ENCODE results near the gene SDK1. TPM values are rescaled to one million over a fixed set of nuclear protein-coding genes. Genes with fewer than 3 reads are reported as not detected.

SDK1 gene
- total RNA-seq, 3 donors from 2014 or later (not counting 1 experiment from before 2014, with no cell fraction given): 0.05 to 0.11 TPM; not detected in 1

DNA sequence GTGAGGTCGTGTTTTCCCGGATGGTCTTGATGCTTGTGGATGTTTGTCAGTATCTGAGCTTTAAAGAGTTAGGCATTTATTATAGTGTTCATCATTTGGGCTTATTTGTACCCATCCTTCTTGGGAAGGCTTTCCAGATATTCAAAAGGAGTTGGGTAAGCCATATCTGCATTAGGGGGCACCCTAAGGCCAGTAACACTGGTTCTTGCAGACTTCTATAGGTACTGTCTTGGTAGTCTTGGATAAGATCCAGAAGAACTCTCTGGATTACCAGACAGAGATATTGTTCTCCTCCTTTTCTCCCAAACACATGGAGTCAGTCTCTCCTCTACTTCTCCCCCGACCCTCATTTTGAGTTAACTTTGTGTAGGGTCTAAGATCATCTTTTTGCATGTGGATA is 92.8 kb downstream of the SDK1 start:
- Histone ChIP-seq H3K27ac (ENCODE audit: low read length) (no peak overlapping the region), H3K36me3 (ENCODE audit: control insufficient read depth, insufficient read depth, low read length) (no peaks in the 10 kb centered on the region), H3K4me1 (ENCODE audit: control insufficient read depth, insufficient read depth, low read length) (no peaks in the 10 kb centered on the region), H3K27me3 (ENCODE audit: control insufficient read depth, insufficient read depth, low read length) (no peaks in the 10 kb centered on the region), H3K4me3 (ENCODE audit: low read length) (no peak overlapping the region), H3K9me3 (ENCODE audit: control insufficient read depth, insufficient read depth, low read length) (no peaks in the 10 kb centered on the region)
- Mint-ChIP-seq H3K36me3 (peaks cover 10% of the 10 kb centered on the region), H3K9me3 (peaks cover 0 to 11% of the 10 kb centered on the region in 2 donors), H3K27me3 (ENCODE audit: low read depth in 2 of 2) (peaks cover 20 to 59% of the 10 kb centered on the region in 2 donors), H3K27ac (no peak overlapping the region), H3K4me1 (no peaks in the 10 kb centered on the region), H3K4me3 (no peak overlapping the region)
- intact Hi-C loops (cut with micrococcal nuclease): no loop called here
- WGBS (ENCODE audit: insufficient coverage): 92% methylated on average over 2 of the region's 3 CpGs
- DNase-seq: peak in 1 of 2 donors; percentile 9
- no peak for ATAC-seq
- TF ChIP-seq, protein P1, sequence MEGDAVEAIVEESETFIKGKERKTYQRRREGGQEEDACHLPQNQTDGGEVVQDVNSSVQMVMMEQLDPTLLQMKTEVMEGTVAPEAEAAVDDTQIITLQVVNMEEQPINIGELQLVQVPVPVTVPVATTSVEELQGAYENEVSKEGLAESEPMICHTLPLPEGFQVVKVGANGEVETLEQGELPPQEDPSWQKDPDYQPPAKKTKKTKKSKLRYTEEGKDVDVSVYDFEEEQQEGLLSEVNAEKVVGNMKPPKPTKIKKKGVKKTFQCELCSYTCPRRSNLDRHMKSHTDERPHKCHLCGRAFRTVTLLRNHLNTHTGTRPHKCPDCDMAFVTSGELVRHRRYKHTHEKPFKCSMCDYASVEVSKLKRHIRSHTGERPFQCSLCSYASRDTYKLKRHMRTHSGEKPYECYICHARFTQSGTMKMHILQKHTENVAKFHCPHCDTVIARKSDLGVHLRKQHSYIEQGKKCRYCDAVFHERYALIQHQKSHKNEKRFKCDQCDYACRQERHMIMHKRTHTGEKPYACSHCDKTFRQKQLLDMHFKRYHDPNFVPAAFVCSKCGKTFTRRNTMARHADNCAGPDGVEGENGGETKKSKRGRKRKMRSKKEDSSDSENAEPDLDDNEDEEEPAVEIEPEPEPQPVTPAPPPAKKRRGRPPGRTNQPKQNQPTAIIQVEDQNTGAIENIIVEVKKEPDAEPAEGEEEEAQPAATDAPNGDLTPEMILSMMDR (IDR thresholded peaks at IDR 0.05): no peak

DNA sequence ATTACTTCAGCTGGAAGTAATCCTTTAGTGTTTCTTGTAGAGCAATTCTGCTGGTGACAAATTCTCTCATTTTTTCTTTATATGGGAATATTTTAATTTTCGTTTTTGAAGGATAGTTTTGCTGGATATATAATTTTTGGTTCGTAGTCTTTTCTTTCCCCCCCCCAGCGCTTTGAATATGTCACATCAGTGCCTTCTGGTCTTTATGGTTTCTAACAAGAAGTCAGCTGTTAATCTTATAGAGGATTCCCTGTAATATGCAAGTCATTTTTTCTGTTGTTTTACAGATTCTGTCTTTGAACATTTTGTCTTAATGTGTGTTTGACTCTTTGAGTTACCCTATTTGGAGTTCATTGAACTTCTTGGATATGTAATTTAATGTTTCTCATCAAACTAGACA is 96.3 kb downstream of the SDK1 start:
- Histone ChIP-seq H3K27me3 (ENCODE audit: control insufficient read depth, insufficient read depth, low read length) (no peaks in the 10 kb centered on the region), H3K4me3 (ENCODE audit: low read length) (no peak overlapping the region), H3K9me3 (ENCODE audit: control insufficient read depth, insufficient read depth, low read length) (no peaks in the 10 kb centered on the region), H3K27ac (ENCODE audit: low read length) (no peak overlapping the region), H3K36me3 (ENCODE audit: control insufficient read depth, insufficient read depth, low read length) (no peaks in the 10 kb centered on the region), H3K4me1 (ENCODE audit: control insufficient read depth, insufficient read depth, low read length) (no peaks in the 10 kb centered on the region)
- no peak for ATAC-seq
- TF ChIP-seq, protein P1 (IDR thresholded peaks at IDR 0.05): no peak
- Mint-ChIP-seq H3K36me3 (peaks cover 10% of the 10 kb centered on the region), H3K4me1 (no peaks in the 10 kb centered on the region), H3K27ac (no peak overlapping the region), H3K9me3 (peaks cover 0 to 11% of the 10 kb centered on the region in 2 donors), H3K4me3 (no peak overlapping the region), H3K27me3 (ENCODE audit: low read depth in 2 of 2) (peaks cover 38 to 78% of the 10 kb centered on the region in 2 donors)
- DNase-seq: no peak
- intact Hi-C loops (cut with micrococcal nuclease): no loop called here
- no CpG with 5 or more reads among the region's 3 CpGs for WGBS (ENCODE audit: insufficient coverage)

DNA sequence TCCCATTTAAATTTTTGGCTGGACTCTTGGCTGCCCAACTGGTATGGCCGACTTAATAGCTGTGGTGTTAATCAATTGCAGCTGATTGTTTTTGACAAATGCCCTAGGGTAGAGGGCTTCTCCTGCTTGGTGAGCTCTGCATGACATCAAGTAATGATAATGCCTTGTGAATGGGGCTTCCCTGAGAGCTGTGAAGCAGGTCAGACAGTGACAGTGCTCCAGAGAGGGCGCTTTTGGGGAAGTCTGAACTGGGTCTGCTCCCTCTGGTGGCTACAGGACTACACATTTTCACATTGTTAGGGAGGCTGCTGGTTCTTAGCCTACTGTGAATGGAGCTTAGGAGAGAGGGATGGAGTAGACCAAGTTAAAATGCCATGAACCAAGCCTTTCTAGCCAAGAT is 98.8 kb downstream of the SDK1 start:
- Mint-ChIP-seq H3K4me1 (no peaks in the 10 kb centered on the region), H3K27ac (no peak overlapping the region), H3K27me3 (ENCODE audit: low read depth in 2 of 2) (peaks cover 38 to 86% of the 10 kb centered on the region in 2 donors), H3K36me3 (peaks cover 10% of the 10 kb centered on the region), H3K9me3 (peaks cover 0 to 9% of the 10 kb centered on the region in 2 donors), H3K4me3 (no peak overlapping the region)
- intact Hi-C loops (cut with micrococcal nuclease): no loop called here
- no peak overlapping the region for H3K27ac ChIP-seq (ENCODE audit: low read length)
- ATAC-seq: peak in 2 of 3 donors; percentile 32 to 62
- 60% methylated on average over 2 of the region's 2 CpGs for WGBS (ENCODE audit: insufficient coverage)
- TF ChIP-seq, protein P1 (IDR thresholded peaks at IDR 0.05): no peak
- no peak overlapping the region for H3K4me3 ChIP-seq (ENCODE audit: low read length)
- H3K9me3 ChIP-seq (ENCODE audit: control insufficient read depth, insufficient read depth, low read length): no peaks in the 10 kb centered on the region
- peak in 1 of 2 donors; percentile 32 for DNase-seq
- H3K27me3 ChIP-seq (ENCODE audit: control insufficient read depth, insufficient read depth, low read length): peaks cover 4% of the 10 kb centered on the region
- no peaks in the 10 kb centered on the region for H3K36me3 ChIP-seq (ENCODE audit: control insufficient read depth, insufficient read depth, low read length)
- H3K4me1 ChIP-seq (ENCODE audit: control insufficient read depth, insufficient read depth, low read length): no peaks in the 10 kb centered on the region

DNA sequence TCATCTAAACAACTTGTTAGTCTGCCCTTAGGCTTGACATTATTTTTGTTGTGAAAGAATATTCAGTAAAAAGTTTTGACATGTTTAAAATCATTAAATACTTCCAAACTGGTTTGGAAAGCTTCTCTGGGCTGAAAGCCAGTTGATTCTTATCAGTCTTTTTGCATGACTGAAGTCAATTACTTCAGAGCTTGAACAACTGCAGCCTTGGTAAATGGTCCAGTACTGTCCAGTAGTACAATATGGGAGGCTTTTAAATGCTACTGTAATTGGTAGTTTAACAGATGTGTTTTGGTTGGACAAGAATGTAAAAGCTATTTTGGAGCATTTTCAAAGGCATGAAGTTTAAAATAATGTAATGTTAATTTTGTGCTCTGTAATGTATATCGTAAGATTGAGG is 103.4 kb downstream of the SDK1 start:
- no peak overlapping the region for H3K27ac ChIP-seq (ENCODE audit: low read length)
- H3K9me3 ChIP-seq (ENCODE audit: control insufficient read depth, insufficient read depth, low read length): no peaks in the 10 kb centered on the region
- intact Hi-C loops (cut with micrococcal nuclease): no loop called here
- 95% methylated on average over 1 of the region's 1 CpG for WGBS (ENCODE audit: insufficient coverage)
- H3K27me3 ChIP-seq (ENCODE audit: control insufficient read depth, insufficient read depth, low read length): peaks cover 4% of the 10 kb centered on the region
- Mint-ChIP-seq H3K36me3 (no peaks in the 10 kb centered on the region), H3K9me3 (no peaks in the 10 kb centered on the region), H3K27ac (no peak overlapping the region), H3K27me3 (ENCODE audit: low read depth in 2 of 2) (peaks cover 45 to 74% of the 10 kb centered on the region in 2 donors), H3K4me3 (no peak overlapping the region), H3K4me1 (no peaks in the 10 kb centered on the region)
- TF ChIP-seq, protein P1 (IDR thresholded peaks at IDR 0.05): no peak
- no peaks in the 10 kb centered on the region for H3K4me1 ChIP-seq (ENCODE audit: control insufficient read depth, insufficient read depth, low read length)
- H3K4me3 ChIP-seq (ENCODE audit: low read length): no peak overlapping the region
- no peaks in the 10 kb centered on the region for H3K36me3 ChIP-seq (ENCODE audit: control insufficient read depth, insufficient read depth, low read length)
- ATAC-seq: no peak
- DNase-seq: no peak
